GM08714 (cell line): ENCODE data around the gene DNAL4.

Source experiments
- H3K4me3 ChIP-seq: fragments of 200-500 bp; sonication (Bioruptor generic); 2 replicates; pipeline ENCODE4 v1.5.1; 2014; ENCODE audit warnings: mild to moderate bottlenecking, low read length, inconsistent platforms
- ZNF274 ChIP-seq: IDR thresholded peaks from 2 replicates; pipeline ENCODE4 v1.6.1; 2012; ENCODE audit warnings: mild to moderate bottlenecking, low read depth, low read length

DNAL4 gene

GRCh38 chr22:38793721-38794466 is at the start of gene DNAL4:
DNAL4 (minus strand) TSS chr22:38794143; CDS start chr22:38782731, 11,412 bp downstream.
- no peak for TF ChIP-seq ZNF274
- H3K4me3 ChIP-seq = peak within 1 kb of the TSS; percentile 76

- no peak overlapping the region; the same call in 1 of the 2 replicates for H3K4me3 ChIP-seq
These were observed 49.3 kb upstream of the DNAL4 start for GRCh38 chr22:38843201-38843656.

GRCh38 chr22:38842512-38843200 is 48.7 kb upstream of the DNAL4 start:
- no peak for TF ChIP-seq ZNF274
- no peak overlapping the region for H3K4me3 ChIP-seq

More at GRCh38 chr22:38843201-38843656, 49.3 kb upstream of the DNAL4 start:
- no peak for TF ChIP-seq ZNF274

GRCh38 chr22:38841635-38842034 is 47.7 kb upstream of the DNAL4 start:
- no peak overlapping the region for H3K4me3 ChIP-seq

GRCh38 chr22:38841211-38841610 is 47.3 kb upstream of the DNAL4 start:
- no peak for TF ChIP-seq ZNF274
- H3K4me3 ChIP-seq = no peak overlapping the region

More at GRCh38 chr22:38841635-38842034, 47.7 kb upstream of the DNAL4 start:
- TF ChIP-seq ZNF274 = no peak

- no peak for TF ChIP-seq ZNF274
- no peak overlapping the region for H3K4me3 ChIP-seq
These were observed 46.2 kb upstream of the DNAL4 start for GRCh38 chr22:38840129-38840528.

- TF ChIP-seq ZNF274 = no peak
- no peak overlapping the region for H3K4me3 ChIP-seq
These were observed 45.7 kb upstream of the DNAL4 start for GRCh38 chr22:38839686-38840085.

GRCh38 chr22:38837414-38837928 is 43.5 kb upstream of the DNAL4 start:
- H3K4me3 ChIP-seq = no peak overlapping the region
- no peak for TF ChIP-seq ZNF274

GRCh38 chr22:38835888-38836301 is 42.0 kb upstream of the DNAL4 start:
- TF ChIP-seq ZNF274 = no peak
- H3K4me3 ChIP-seq = no peak overlapping the region

- no peak for TF ChIP-seq ZNF274
- no peak overlapping the region for H3K4me3 ChIP-seq
These were observed 41.0 kb upstream of the DNAL4 start for GRCh38 chr22:38834991-38835390.

GRCh38 chr22:38834215-38834953 is 40.4 kb upstream of the DNAL4 start:
- no peak for TF ChIP-seq ZNF274

GRCh38 chr22:38833061-38833460 is 39.1 kb upstream of the DNAL4 start:
- no peak for TF ChIP-seq ZNF274
- no peak overlapping the region for H3K4me3 ChIP-seq

More at GRCh38 chr22:38834215-38834953, 40.4 kb upstream of the DNAL4 start:
- no peak overlapping the region for H3K4me3 ChIP-seq

- TF ChIP-seq ZNF274 = no peak
- no peak overlapping the region for H3K4me3 ChIP-seq
These were observed 38.3 kb upstream of the DNAL4 start for GRCh38 chr22:38832005-38832978.
